OCI-LY3 (cell line): ENCODE results near the gene NUBPL.

ENCODE experiments used
- EZH2phosphoT487 ChIP-seq: fragments of 200-600 bp; shearing (Covaris generic); IDR thresholded peaks from 2 replicates; pipeline ENCODE4 v1.6.1; 2018; ENCODE audit warnings: antibody characterized with exemption, mixed run types, low read depth
- TF ChIP-seq, protein P1 (sequence below): fragments of 200-600, 300-600 bp; sonication (generic); IDR thresholded peaks from 2 replicates; pipeline ENCODE4 v1.5.1; 2014; ENCODE audit warnings: antibody characterized with exemption, low read length, low read depth

DNA sequence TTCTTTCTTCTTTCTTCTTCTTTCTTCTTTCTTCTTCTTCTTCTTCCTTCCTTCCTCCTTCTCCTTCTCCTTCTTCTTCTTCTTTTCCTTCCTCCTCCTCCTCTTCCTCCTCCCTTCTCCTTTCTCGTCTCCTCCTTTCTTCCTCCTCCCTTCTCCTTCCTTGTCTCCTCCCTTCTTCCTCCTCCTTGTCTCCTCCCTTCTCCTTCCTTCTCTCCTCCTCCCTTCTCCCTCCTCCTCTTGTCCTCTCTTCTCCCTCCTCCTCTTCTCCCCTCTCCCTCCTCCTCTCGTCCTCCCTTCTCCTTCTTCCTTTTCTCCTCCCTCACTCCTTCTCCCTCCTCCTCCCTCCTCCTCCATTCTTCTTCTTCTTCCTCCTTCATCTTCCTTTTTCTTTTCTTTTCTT is 44.5 kb downstream of the NUBPL start:
- TF ChIP-seq, protein P1, sequence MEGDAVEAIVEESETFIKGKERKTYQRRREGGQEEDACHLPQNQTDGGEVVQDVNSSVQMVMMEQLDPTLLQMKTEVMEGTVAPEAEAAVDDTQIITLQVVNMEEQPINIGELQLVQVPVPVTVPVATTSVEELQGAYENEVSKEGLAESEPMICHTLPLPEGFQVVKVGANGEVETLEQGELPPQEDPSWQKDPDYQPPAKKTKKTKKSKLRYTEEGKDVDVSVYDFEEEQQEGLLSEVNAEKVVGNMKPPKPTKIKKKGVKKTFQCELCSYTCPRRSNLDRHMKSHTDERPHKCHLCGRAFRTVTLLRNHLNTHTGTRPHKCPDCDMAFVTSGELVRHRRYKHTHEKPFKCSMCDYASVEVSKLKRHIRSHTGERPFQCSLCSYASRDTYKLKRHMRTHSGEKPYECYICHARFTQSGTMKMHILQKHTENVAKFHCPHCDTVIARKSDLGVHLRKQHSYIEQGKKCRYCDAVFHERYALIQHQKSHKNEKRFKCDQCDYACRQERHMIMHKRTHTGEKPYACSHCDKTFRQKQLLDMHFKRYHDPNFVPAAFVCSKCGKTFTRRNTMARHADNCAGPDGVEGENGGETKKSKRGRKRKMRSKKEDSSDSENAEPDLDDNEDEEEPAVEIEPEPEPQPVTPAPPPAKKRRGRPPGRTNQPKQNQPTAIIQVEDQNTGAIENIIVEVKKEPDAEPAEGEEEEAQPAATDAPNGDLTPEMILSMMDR = no peak
- no peak for TF ChIP-seq EZH2phosphoT487
